HepG2 (cell line): ENCODE measurements around the gene C4orf36. TPM values are rescaled to one million over a fixed set of nuclear protein-coding genes. Genes with fewer than 3 reads are reported as not detected.

Experiments used
- BHLHE40 ChIP-seq: IDR thresholded peaks from 2 replicates; pipeline ENCODE4 v1.6.1; 2011; ENCODE audit warnings: low read length, improper control_type of control experiment
- CEBPG ChIP-seq: IDR thresholded peaks from 2 replicates; pipeline ENCODE4 v1.6.1; 2016
- ESRRA ChIP-seq: sonication (generic); formaldehyde crosslinking; IDR thresholded peaks from 2 replicates; pipeline ENCODE4 v1.5.1; 2020; ENCODE audit warnings: mild to moderate bottlenecking, low read depth, missing genetic modification reagents
- ETV5 ChIP-seq: IDR thresholded peaks from 2 replicates; pipeline ENCODE4 v1.6.1; 2018; ENCODE audit warnings: missing biosample characterization, missing genetic modification reagents, inconsistent platforms, borderline replicate concordance
- FOSL2 ChIP-seq: sonication (generic); formaldehyde crosslinking; IDR thresholded peaks from 2 replicates; pipeline ENCODE4 v1.4.0; 2020; ENCODE audit warnings: missing genetic modification reagents
- FOXK1 ChIP-seq: sonication (generic); formaldehyde crosslinking; IDR thresholded peaks from 2 replicates; pipeline ENCODE4 v1.4.0; 2020; ENCODE audit warnings: low read depth, missing genetic modification reagents, borderline replicate concordance
- GATAD2A ChIP-seq: IDR thresholded peaks from 2 replicates; pipeline ENCODE4 v1.6.1; 2016
- GFI1 ChIP-seq: sonication (generic); formaldehyde crosslinking; IDR thresholded peaks from 2 replicates; pipeline ENCODE4 v1.5.0; 2020; ENCODE audit warnings: missing genetic modification reagents, mild to moderate bottlenecking, borderline replicate concordance
- GZF1 ChIP-seq: sonication (generic); formaldehyde crosslinking; IDR thresholded peaks from 2 replicates; pipeline ENCODE4 v1.5.1; 2020; ENCODE audit warnings: mild to moderate bottlenecking, missing genetic modification reagents
- HDAC1 ChIP-seq: sonication (generic); formaldehyde crosslinking; IDR thresholded peaks from 2 replicates; pipeline ENCODE4 v1.5.1; 2020; ENCODE audit warnings: mild to moderate bottlenecking, missing genetic modification reagents
- KDM6A ChIP-seq: IDR thresholded peaks from 2 replicates; pipeline ENCODE4 v1.6.1; 2016; ENCODE audit warnings: low read depth
- PHF8 ChIP-seq: sonication (generic); formaldehyde crosslinking; IDR thresholded peaks from 2 replicates; pipeline ENCODE4 v1.5.0; 2020; ENCODE audit warnings: missing genetic modification reagents
- RXRA ChIP-seq: sonication (generic); formaldehyde crosslinking; IDR thresholded peaks from 2 replicates; pipeline ENCODE4 v1.5.1; 2020; ENCODE audit warnings: missing genetic modification reagents
- SMC3 ChIP-seq: IDR thresholded peaks from 2 replicates; pipeline ENCODE4 v1.6.1; 2011; ENCODE audit warnings: low read length, improper control_type of control experiment
- SOX5 ChIP-seq: IDR thresholded peaks from 2 replicates; pipeline ENCODE4 v1.6.1; 2016; ENCODE audit warnings: borderline replicate concordance
- SP5 ChIP-seq: IDR thresholded peaks from 2 replicates; pipeline ENCODE4 v1.6.1; 2016; ENCODE audit warnings: low read depth, borderline replicate concordance
- TERF1 ChIP-seq: sonication (generic); formaldehyde crosslinking; IDR thresholded peaks from 2 replicates; pipeline ENCODE4 v1.8.0; 2022; ENCODE audit warnings: mild to moderate bottlenecking, missing genetic modification reagents, moderate library complexity
- TOE1 ChIP-seq: sonication (generic); formaldehyde crosslinking; IDR thresholded peaks from 2 replicates; pipeline ENCODE4 v1.4.0; 2020; ENCODE audit warnings: mild to moderate bottlenecking, missing genetic modification reagents
- ZBTB20 ChIP-seq: sonication (generic); formaldehyde crosslinking; IDR thresholded peaks from 2 replicates; pipeline ENCODE4 v1.8.1; 2023; ENCODE audit warnings: missing genetic modification reagents, low read depth, mild to moderate bottlenecking, borderline replicate concordance
- ZBTB43 ChIP-seq: sonication (generic); formaldehyde crosslinking; conservative IDR thresholded peaks from 2 replicates; pipeline ENCODE4 v1.4.0; 2020; ENCODE audit warnings: missing genetic modification reagents
- ZMAT3 ChIP-seq: sonication (generic); formaldehyde crosslinking; conservative IDR thresholded peaks from 2 replicates; pipeline ENCODE4 v1.7.0; 2021; ENCODE audit warnings: missing genetic modification reagents
- ZNF414 ChIP-seq: sonication (generic); formaldehyde crosslinking; IDR thresholded peaks from 2 replicates; pipeline ENCODE4 v1.5.0; 2020; ENCODE audit warnings: missing genetic modification reagents
- ZNF713 ChIP-seq: sonication (generic); formaldehyde crosslinking; IDR thresholded peaks from 2 replicates; pipeline ENCODE4 v1.4.0; 2020; ENCODE audit warnings: mild to moderate bottlenecking, missing genetic modification reagents
- ZNF878 ChIP-seq: sonication (generic); formaldehyde crosslinking; IDR thresholded peaks from 2 replicates; pipeline ENCODE4 v1.8.1; 2023; ENCODE audit warnings: mild to moderate bottlenecking, missing genetic modification reagents, moderate library complexity
- polyA plus RNA-seq, 8 experiments: library from polyadenylated mRNA; depleted of rRNA in 3 of 8; stranded (reverse) in 7 of 8; unstranded in 1 of 8; fragments of >200 nt; fragmentation: Illumina TruSeq in 4 of 8; extraction: Trizol in 4 of 8; gene quantifications; 2 replicates each; pipeline versions ENCODE4 v1.2.1 to v1.2.3, GENCODE V29; 2011 to 2016; ENCODE audit warnings: low read depth in 4 of 8, missing spikeins in 1 of 8, mixed read lengths in 1 of 8; ENCODE audit not compliant: insufficient read depth in 1 of 8
- total RNA-seq, 5 experiments: library from RNA; depleted of rRNA; stranded (reverse); fragments of >200 nt; fragmentation: Illumina TruSeq; extraction: Trizol; gene quantifications; 2 replicates each; pipeline ENCODE4 v1.2.3, GENCODE V29; 2016; ENCODE audit warnings: low read depth in 1 of 5
- TF ChIP-seq, protein P1 (sequence below): sonication (generic); formaldehyde crosslinking; IDR thresholded peaks from 2 replicates; pipeline ENCODE4 v1.4.0; 2020; ENCODE audit warnings: mild to moderate bottlenecking, missing genetic modification reagents
- TF ChIP-seq, protein P2 (sequence below): IDR thresholded peaks from 2 replicates; pipeline ENCODE4 v1.6.1; 2016; ENCODE audit warnings: low read depth, control low read depth

C4orf36 gene
- total and polyA plus RNA-seq, 2 of the 13 experiments (the other 11 are each of a cell fraction or from before 2014, with no cell fraction given), result 0.63 TPM; not detected in 1

DNA sequence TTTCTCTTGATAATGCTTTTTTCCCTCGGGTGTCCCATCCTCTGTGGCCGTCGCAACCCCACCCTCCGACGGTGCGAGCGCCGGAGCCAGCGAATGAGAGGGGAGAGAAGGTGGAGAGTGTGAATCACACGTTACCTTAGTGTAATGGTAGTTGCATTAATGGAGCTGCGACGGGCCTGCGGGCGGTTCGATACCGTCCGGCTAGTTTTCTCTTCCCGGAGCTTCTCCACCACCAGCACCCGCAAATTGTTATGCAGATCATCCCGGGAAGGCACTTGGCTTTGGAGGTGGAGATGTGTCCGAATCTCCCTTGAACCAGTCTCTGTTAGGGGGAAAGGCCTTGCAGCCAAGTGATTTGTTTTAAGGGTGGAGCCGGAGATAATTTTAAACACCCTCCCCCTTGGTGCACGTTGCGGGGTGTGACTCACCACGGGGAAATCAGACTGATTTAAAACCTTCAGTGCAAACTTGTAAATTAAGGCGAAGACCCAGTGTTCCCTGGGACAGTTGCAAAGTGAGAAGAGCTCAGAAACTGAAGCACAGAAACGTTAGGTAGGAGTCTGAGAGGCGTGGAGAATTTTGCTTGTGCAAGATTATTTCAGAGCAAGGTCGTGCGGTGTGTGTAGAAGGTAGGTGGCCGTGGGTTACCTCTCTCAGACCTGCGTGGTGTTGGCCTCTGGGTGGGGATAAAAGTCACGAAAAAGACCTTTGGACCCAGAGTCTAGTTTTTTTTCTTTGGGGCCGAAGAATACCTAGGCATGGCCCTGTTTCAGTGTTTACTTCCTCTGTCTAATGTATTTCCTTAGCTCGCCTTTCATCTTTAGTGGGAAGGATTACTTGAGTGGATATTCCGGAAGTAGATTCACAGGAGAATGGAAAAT, 43.9 kb upstream of the C4orf36 start (continued):
- TF ChIP-seq ZBTB43 (CRISPR knock-in tag), result peak; percentile 73; the same call in 1 of the 2 replicates
- TF ChIP-seq CEBPG (CRISPR knock-in tag), result peak; percentile 11; the same call in 1 of the 2 replicates
- TF ChIP-seq, protein P1, sequence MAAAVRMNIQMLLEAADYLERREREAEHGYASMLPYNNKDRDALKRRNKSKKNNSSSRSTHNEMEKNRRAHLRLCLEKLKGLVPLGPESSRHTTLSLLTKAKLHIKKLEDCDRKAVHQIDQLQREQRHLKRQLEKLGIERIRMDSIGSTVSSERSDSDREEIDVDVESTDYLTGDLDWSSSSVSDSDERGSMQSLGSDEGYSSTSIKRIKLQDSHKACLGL (CRISPR knock-in tag), result 0 out of 2 replicates have a peak, but pooled peaks have one; percentile 39
- TF ChIP-seq SP5 (CRISPR knock-in tag), result peak; percentile 45
- TF ChIP-seq ZNF878 (CRISPR knock-in tag), result 0 out of 2 replicates have a peak, but pooled peaks have one; percentile 2
- peak; percentile 26; the same call in 1 of the 2 replicates for TF ChIP-seq SOX5
- peak; percentile 15; the same call in 1 of the 2 replicates for TF ChIP-seq ZBTB20 (CRISPR knock-in tag)
- no peak for TF ChIP-seq TERF1 (CRISPR knock-in tag)
- TF ChIP-seq ZNF414 (CRISPR knock-in tag), result 0 out of 2 replicates have a peak, but pooled peaks have one; percentile 61
- TF ChIP-seq, protein P2, sequence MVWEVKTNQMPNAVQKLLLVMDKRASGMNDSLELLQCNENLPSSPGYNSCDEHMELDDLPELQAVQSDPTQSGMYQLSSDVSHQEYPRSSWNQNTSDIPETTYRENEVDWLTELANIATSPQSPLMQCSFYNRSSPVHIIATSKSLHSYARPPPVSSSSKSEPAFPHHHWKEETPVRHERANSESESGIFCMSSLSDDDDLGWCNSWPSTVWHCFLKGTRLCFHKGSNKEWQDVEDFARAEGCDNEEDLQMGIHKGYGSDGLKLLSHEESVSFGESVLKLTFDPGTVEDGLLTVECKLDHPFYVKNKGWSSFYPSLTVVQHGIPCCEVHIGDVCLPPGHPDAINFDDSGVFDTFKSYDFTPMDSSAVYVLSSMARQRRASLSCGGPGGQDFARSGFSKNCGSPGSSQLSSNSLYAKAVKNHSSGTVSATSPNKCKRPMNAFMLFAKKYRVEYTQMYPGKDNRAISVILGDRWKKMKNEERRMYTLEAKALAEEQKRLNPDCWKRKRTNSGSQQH (CRISPR knock-in tag), result peak; percentile 14; the same call in 1 of the 2 replicates
- no peak for TF ChIP-seq ZNF713 (CRISPR knock-in tag)
- TF ChIP-seq GATAD2A (CRISPR knock-in tag), result peak; percentile 80
- TF ChIP-seq FOXK1 (CRISPR knock-in tag), result peak; percentile 57; the same call in 1 of the 2 replicates
- TF ChIP-seq RXRA (CRISPR knock-in tag), result peak; percentile 29; the same call in 1 of the 2 replicates
- TF ChIP-seq KDM6A (CRISPR knock-in tag), result peak; percentile 2; the same call in 1 of the 2 replicates
- TF ChIP-seq HDAC1 (CRISPR knock-in tag), result peak; percentile 77
- TF ChIP-seq BHLHE40, result 0 out of 2 replicates have a peak, but pooled peaks have one; percentile 1
- TF ChIP-seq PHF8 (CRISPR knock-in tag), result peak; percentile 20; the same call in 1 of the 2 replicates
- TF ChIP-seq ESRRA (CRISPR knock-in tag), result peak; percentile 23; the same call in 1 of the 2 replicates
- 0 out of 2 replicates have a peak, but pooled peaks have one; percentile 46 for TF ChIP-seq ZMAT3
- TF ChIP-seq GFI1, result peak; percentile 67; the same call in 1 of the 2 replicates
- peak; percentile 75; the same call in 1 of the 2 replicates for TF ChIP-seq ETV5 (CRISPR knock-in tag)
- TF ChIP-seq TOE1 (CRISPR knock-in tag), result 0 out of 2 replicates have a peak, but pooled peaks have one; percentile 49
- 0 out of 2 replicates have a peak, but pooled peaks have one; percentile 2 for TF ChIP-seq SMC3
- TF ChIP-seq FOSL2 (CRISPR knock-in tag), result peak; percentile 87
- no peak for TF ChIP-seq GZF1
